GM19397 (cell line): Measurements from ENCODE around the gene CTSL.

Experiments used
- ATAC-seq: cut with Tn5 transposase; IDR thresholded peaks from one replicate; pipeline ENCODE4 v1.9.1; 2021; ENCODE audit warnings: mild to moderate bottlenecking, moderate library complexity; ENCODE audit not compliant: unreplicated experiment

The CTSL gene

DNA sequence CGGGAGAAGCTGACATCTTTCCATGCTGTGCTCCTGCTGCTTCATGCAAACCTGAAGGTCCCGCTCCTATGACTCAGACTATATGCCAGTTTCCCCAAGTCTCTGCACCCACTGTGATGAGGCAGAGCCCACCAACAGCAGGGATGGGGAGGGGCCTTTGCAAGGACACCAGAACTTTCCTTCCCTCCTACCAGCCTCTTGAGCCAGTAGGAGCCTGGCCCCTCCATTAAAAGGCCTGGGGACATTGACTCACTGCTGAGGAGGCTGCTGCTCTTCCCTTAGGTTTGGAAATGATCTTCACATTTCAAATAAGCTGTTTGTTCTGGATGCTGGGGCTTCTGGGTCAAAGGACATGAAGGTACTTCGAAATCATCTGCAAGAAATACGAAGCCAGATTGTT lies 26.1 kb upstream of the CTSL start:
- no peak for ATAC-seq

DNA sequence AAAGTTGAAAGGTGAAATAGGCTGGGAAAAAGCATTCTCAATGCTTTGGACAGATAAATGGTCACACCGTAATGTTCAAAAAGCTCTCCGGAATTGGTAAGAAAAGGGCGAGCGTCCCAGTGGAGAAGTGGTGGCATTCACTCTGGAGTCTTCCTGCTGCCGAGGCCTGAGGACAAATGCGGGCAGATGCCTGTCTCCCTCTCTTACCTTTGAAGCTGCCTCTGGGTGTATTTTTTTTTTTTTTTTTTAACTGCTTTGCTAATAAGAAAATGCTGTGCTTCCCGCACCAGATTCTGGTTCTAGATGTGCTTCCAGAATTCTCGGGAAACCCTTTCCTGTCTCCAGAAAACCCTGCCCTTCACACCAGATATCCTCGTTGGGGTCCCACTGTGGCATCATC lies 24.4 kb upstream of the CTSL start:
- no peak for ATAC-seq

- no peak for ATAC-seq
Observed at GRCh38 chr9:87701931-87702421, 23.9 kb upstream of the CTSL start.

GRCh38 chr9:87702921-87703320 lies 23.0 kb upstream of the CTSL start:
- ATAC-seq: no peak

GRCh38 chr9:87703636-87704276 lies 22.2 kb upstream of the CTSL start:
- no peak for ATAC-seq

- no peak for ATAC-seq
Observed at GRCh38 chr9:87704342-87704741, 21.6 kb upstream of the CTSL start.

GRCh38 chr9:87706066-87706739 lies 19.7 kb upstream of the CTSL start:
- ATAC-seq: no peak

- ATAC-seq: no peak
Observed at GRCh38 chr9:87707805-87708506, 18.0 kb upstream of the CTSL start.

DNA sequence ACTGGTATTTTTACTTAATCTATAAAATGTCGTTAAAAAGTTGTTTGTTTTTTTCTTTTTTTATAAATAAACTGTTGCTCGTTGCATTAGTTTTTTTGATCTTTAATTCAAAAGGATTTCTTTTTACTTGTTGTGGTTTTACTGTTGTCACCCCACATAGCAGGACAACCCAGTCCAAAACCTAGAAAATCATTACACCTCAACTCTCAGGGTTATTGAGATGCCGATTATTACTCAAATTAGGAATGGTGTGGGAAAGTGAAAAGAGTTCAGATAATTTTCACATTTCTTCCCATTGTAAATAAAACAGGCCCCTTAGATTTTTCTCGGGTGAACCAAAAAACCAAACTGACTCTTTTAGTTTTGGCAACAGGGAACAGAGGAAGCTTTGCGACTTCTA lies 17.4 kb upstream of the CTSL start:
- ATAC-seq: no peak

DNA sequence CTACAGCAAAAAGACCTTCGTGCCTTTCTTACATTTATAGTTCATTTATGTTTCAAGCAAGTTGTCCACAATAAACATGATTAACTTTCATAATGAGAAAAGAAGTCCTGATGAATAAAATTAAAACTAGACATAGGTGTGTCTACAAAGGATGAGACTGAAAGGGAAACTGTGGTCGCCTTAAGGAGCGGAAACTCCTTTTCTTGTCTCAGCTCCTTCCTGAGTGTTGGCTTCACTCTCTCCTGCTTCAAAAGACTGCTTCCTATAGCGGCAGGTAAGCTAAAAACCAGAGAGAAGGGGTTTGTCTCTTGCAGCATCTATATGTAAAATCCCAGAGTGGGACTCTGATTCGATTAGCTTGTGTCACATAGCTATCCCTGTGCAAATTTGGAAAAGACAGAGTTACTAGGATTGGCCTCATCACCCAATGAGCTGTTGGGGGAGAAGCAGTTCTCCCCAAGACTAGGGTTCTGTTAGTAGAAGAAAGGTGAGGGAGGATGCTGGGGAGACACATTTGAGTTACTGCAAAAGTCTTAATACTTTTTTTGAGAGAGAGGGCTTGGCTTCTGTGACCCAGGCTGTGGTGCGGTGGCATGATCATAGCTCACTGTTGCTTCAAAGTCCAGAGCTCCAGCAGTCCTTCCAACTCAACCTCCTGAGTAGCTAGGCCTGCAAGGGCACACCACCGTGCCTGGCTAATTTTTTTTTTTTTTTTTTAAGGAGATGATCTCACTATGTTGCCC lies 16.8 kb upstream of the CTSL start:
- no peak for ATAC-seq

DNA sequence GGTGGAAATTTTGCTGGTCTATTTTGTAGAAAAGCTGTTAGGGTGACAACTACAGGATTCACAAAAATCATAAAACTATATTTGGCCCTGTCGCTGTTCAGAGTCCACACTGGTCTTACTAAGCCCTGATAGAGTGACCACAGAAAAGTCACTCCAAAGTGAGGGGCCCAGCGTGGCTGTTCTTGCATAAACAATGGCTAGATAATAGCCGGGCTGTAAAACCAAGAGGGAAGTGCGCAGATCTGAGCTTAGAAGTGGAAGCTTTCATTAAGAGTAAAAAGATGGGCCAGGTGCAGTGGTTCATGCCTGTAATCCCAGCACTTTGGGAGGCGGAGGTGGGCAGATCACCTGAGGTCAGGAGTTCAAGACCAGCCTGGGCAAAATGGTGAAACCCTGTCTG lies 15.5 kb upstream of the CTSL start:
- no peak for ATAC-seq

GRCh38 chr9:87711857-87712800 lies 13.8 kb upstream of the CTSL start:
- ATAC-seq: no peak

GRCh38 chr9:87712801-87713277 lies 13.1 kb upstream of the CTSL start:
- no peak for ATAC-seq

DNA sequence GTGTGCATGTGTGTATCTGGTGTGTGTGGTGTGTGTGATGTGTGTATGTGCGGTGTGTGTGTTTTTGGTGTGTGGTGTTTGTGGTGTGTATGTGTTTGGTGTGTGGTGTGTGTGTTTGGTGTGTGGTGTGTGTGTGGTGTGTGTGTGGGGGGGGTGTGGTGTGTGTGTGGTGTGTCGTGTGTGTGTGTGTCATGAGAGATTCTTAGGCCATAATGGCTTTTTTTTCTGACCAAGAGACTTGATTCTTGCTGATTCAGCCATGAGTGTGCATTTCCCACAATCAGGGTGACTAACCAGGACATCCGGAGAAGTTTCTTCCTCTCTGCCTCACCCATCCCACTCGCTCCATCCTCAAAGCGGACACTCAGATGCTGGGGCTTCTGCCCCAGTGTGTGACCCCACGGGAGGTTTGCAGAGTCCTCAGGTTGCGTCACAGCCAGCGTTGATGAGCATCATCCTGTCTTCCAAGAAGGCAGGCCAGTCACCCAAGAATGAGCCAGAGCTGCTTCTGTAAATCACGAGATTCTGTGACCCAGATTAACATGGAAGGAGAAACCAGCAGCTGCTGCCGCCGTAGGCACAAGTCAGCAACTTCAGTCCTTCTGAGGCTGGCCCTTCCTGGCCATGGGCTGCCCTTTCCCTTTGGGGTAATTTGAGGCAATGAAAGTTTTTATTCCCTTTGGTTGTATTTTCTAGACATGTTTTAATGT lies 12.5 kb upstream of the CTSL start:
- no peak for ATAC-seq

DNA sequence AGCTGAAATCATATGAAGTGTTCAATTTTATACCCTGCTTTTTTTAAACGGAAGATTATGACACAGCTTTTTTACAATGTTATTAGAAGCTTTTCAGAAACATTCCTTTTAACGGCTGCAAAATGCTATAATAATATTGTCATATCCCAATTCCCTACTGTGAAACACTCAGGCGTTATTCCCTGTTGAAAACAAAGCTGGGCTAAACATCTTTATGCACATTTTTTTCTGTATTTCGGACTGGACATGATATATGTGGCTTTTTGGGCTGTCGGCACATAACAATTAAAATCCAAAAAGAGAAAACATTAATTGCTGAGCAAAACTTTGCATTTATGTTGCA lies 12.0 kb upstream of the CTSL start:
- no peak for ATAC-seq

DNA sequence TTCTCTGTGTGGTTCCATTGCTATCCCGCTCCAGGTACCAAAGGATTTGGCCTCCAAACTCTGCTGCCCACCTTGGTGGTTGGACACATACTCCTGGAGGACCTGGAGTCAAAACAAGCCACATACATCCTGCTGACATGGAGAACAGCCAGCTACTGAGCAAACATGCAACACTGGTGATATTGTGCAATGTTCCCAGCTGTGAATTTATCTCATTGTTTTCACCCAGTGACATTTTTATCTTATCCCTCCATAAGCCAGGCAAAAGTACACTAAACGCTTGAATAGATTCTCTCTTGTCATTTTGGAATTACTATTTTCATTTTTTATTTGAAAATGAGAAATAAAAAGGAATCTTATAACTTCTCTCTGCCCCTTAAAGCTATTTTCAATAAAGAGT lies 11.1 kb upstream of the CTSL start:
- no peak for ATAC-seq

DNA sequence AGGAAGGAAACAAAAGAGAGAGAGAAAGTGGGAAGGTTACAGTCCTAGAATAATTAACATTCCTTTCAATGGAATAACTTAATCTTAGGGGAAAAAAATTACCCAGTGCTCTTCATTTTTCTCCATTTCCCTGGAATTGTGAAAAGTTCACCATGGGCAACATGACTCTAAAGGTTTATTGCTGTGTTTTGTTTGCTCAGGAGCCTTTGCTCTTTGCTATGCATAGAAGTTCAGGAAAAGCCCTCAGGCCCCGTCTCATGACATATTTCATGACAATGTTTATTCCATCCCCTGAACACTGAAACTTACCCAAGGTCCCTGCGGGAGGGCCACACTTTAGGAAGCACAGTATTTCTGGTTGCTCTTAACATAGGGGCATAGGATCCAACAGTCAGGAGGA lies 9.8 kb upstream of the CTSL start:
- ATAC-seq: no peak

DNA sequence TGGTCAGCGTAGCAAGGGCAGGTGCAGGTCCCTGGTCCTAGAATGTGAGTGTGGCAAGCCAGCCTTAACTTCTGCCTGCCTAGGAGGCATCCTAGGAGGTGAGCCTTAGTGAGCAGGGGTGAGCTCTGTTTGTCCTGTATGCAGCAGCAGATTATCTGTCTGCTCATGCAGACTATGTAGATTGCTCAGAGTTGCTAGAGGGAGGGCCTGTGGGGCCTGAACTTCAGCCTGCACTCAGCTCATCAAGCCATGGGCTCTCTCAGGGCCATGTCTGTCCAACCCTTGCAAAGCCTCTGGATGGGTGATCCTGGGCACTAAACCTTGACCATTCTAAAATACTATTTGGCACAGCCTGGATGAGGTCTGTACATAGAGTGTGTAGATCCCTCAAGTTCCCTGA lies 8.5 kb upstream of the CTSL start:
- ATAC-seq: no peak

GRCh38 chr9:87718231-87718630 lies 7.7 kb upstream of the CTSL start:
- ATAC-seq: no peak
